Endothelial cell of umbilical vein (primary cell): ENCODE results near the gene LOXHD1. TPM values are rescaled to one million over a fixed set of nuclear protein-coding genes. Genes with fewer than 3 reads are reported as not detected.

Experiments used
- BruUV-seq: library from RNA; stranded (reverse); fragments of 400-500 nt; replicated peaks from 2 replicates; lab custom pipeline; 2021; lab: Mats Ljungman, UMichigan
- CTCF ChIA-PET: fragments of 300-600, 350-600 bp; sonication (Branson Sonifier 250); formaldehyde crosslinking; loops from one replicate; lab custom pipeline; 2021; ENCODE audit warnings: antibody characterized with exemption, inconsistent platforms; lab: Charles Lee
- POLR2A ChIA-PET: fragments of 300-600, 350-600 bp; sonication (Branson Sonifier 250); formaldehyde crosslinking; loops from one replicate; lab custom pipeline; 2021; ENCODE audit warnings: antibody characterized with exemption, inconsistent platforms; lab: Charles Lee
- DNase-seq: peaks from one replicate; pipeline ENCODE4 v3.0.0-alpha.2; 2011; ENCODE audit warnings: low read depth, low spot score
- FAIRE-seq: peaks from 2 replicates; lab custom pipeline; 2011; peaks lifted over from hg19 to GRCh38; lab: Jason Lieb, UNC
- H2AFZ ChIP-seq: 2 replicates; pipeline ENCODE4 v1.6.0; 2012; ENCODE audit warnings: low read depth, low read length, control low read depth, inconsistent platforms
- H3K27ac ChIP-seq: 2 replicates; pipeline ENCODE4 v1.5.1; 2011; ENCODE audit warnings: low read depth, mild to moderate bottlenecking, control low read depth, low read length, moderate library complexity; ENCODE audit not compliant: insufficient read depth
- H3K27me3 ChIP-seq, 2 experiments: 2 replicates each; pipeline versions ENCODE4 v1.6.0 to v1.6.1; 2011; ENCODE audit warnings: low read length in 2 of 2, mixed read lengths in 1 of 2; ENCODE audit not compliant: control insufficient read depth in 2 of 2, insufficient read depth in 2 of 2
- H3K36me3 ChIP-seq, 2 experiments: 2 replicates in 1 of 2; 3 replicates in 1 of 2; pipeline ENCODE4 v1.5.1; 2011; ENCODE audit warnings: low read length in 2 of 2, mild to moderate bottlenecking in 1 of 2, moderate library complexity in 1 of 2; ENCODE audit not compliant: control insufficient read depth in 2 of 2, insufficient read depth in 2 of 2; ENCODE audit errors: extremely low read depth in 1 of 2
- H3K4me1 ChIP-seq: 3 replicates; pipeline ENCODE4 v1.5.1; 2011; ENCODE audit warnings: mild to moderate bottlenecking, low read length; ENCODE audit not compliant: control insufficient read depth, insufficient read depth; ENCODE audit errors: extremely low read depth
- H3K4me2 ChIP-seq: 2 replicates; pipeline ENCODE4 v1.6.1; 2011; ENCODE audit warnings: low read length, control low read depth, mixed read lengths; ENCODE audit not compliant: insufficient read depth
- H3K4me3 ChIP-seq, 3 experiments: fragments of 200-600 bp in 1 of 3; sonication (generic), shearing (Covaris generic) in 1 of 3; replicated peaks in 1 of 3; 2 replicates each; pipeline ENCODE4 v1.5.1; 2011 to 2016; ENCODE audit warnings: control low read depth in 3 of 3, low read length in 3 of 3, mild to moderate bottlenecking in 2 of 3, inconsistent platforms in 1 of 3, low read depth in 1 of 3, moderate library complexity in 1 of 3; ENCODE audit not compliant: insufficient read depth in 1 of 3
- H3K79me2 ChIP-seq: 2 replicates; pipeline ENCODE4 v1.6.0; 2012; ENCODE audit warnings: low read length, inconsistent platforms; ENCODE audit not compliant: control insufficient read depth, insufficient read depth
- H3K9ac ChIP-seq: replicated peaks from 2 replicates; pipeline ENCODE3; 2011; ENCODE audit warnings: low read length, control low read depth; ENCODE audit not compliant: insufficient read depth; ENCODE audit errors: extremely low read depth
- H3K9me1 ChIP-seq: replicated peaks from 3 replicates; pipeline ENCODE4 v1.6.0; 2011; ENCODE audit warnings: mild to moderate bottlenecking, low read length; ENCODE audit not compliant: control insufficient read depth, insufficient read depth; ENCODE audit errors: extremely low read depth
- H3K9me3 ChIP-seq: replicated peaks from 2 replicates; pipeline ENCODE4 v1.5.1; 2012; ENCODE audit warnings: low read length, inconsistent platforms; ENCODE audit not compliant: control insufficient read depth, insufficient read depth
- H4K20me1 ChIP-seq: replicated peaks from 2 replicates; pipeline ENCODE3; 2011; ENCODE audit warnings: mild to moderate bottlenecking, low read length; ENCODE audit not compliant: control insufficient read depth, insufficient read depth; ENCODE audit errors: extremely low read depth
- EZH2 ChIP-seq: IDR thresholded peaks from 2 replicates; pipeline ENCODE4 v1.6.1; 2012; ENCODE audit warnings: borderline replicate concordance, low read depth, mild to moderate bottlenecking, moderate library complexity, low read length, inconsistent platforms; ENCODE audit not compliant: severe bottlenecking
- FOS ChIP-seq: IDR thresholded peaks from 2 replicates; pipeline ENCODE4 v1.6.1; 2011; ENCODE audit warnings: mild to moderate bottlenecking, low read length, moderate library complexity, borderline replicate concordance; ENCODE audit not compliant: insufficient read depth
- GATA2 ChIP-seq: IDR thresholded peaks from 2 replicates; pipeline ENCODE4 v1.7.0; 2011; ENCODE audit warnings: low read depth, mild to moderate bottlenecking, moderate library complexity, mixed read lengths, low read length; ENCODE audit not compliant: insufficient read length, insufficient read depth
- JUN ChIP-seq: IDR thresholded peaks from 2 replicates; pipeline ENCODE4 v1.6.1; 2011; ENCODE audit warnings: borderline replicate concordance, low read depth; ENCODE audit not compliant: insufficient read length, insufficient read depth
- POLR2A ChIP-seq: IDR thresholded peaks from 2 replicates; pipeline ENCODE4 v1.6.1; 2012; ENCODE audit warnings: low read depth, mild to moderate bottlenecking, control low read depth, low read length
- POLR2AphosphoS5 ChIP-seq: IDR thresholded peaks from 2 replicates; pipeline ENCODE4 v1.6.1; 2012; ENCODE audit warnings: low read depth, mild to moderate bottlenecking, control low read depth, low read length, moderate library complexity; ENCODE audit not compliant: insufficient read depth
- dilution Hi-C: fragments of 300-500 bp; cut with MboI; formaldehyde crosslinking; loops from one replicate; pipeline ENCODE4 v1.15.0; 2019; ENCODE audit warnings: low sequenced_read_pairs; ENCODE audit not compliant: extremely low pct_ligation_motif_present
- intact Hi-C: fragments of 100-400 bp; cut with micrococcal nuclease; formaldehyde crosslinking; loops from one replicate; pipeline ENCODE4 v1.10.0; 2022
- polyA plus RNA-seq, 4 experiments: library from polyadenylated mRNA; depleted of rRNA in 3 of 4; stranded (reverse) in 3 of 4; unstranded in 1 of 4; fragments of >200 nt; gene quantifications; 2 replicates each; pipeline versions ENCODE4 v1.2.1 to v1.2.3, GENCODE V29; 2011 to 2012; ENCODE audit warnings: missing spikeins in 1 of 4
- total RNA-seq: library from RNA; stranded (reverse); gene quantifications from 2 replicates; pipeline ENCODE4 v1.2.3, GENCODE V29; 2021
- TF ChIP-seq, protein P1 (sequence below), 2 donors: IDR thresholded peaks; 1 replicate in 1 of 2; 2 replicates in 1 of 2; pipeline ENCODE4 v1.5.1; 2011; ENCODE audit warnings: low read length in 2 of 2, mild to moderate bottlenecking in 2 of 2, moderate library complexity in 2 of 2, control low read depth in 1 of 2, inconsistent platforms in 1 of 2, low read depth in 1 of 2; ENCODE audit not compliant: insufficient read depth in 1 of 2; ENCODE audit errors: extremely low read depth in 1 of 2
- TF ChIP-seq, protein P2 (sequence below): IDR thresholded peaks from 2 replicates; pipeline ENCODE4 v1.6.1; 2011; ENCODE audit not compliant: insufficient read depth, insufficient read length

Gene LOXHD1
- total and polyA plus RNA-seq, 2 donors (not counting 3 experiments of a cell fraction or from before 2014, with no cell fraction given): not detected

DNA sequence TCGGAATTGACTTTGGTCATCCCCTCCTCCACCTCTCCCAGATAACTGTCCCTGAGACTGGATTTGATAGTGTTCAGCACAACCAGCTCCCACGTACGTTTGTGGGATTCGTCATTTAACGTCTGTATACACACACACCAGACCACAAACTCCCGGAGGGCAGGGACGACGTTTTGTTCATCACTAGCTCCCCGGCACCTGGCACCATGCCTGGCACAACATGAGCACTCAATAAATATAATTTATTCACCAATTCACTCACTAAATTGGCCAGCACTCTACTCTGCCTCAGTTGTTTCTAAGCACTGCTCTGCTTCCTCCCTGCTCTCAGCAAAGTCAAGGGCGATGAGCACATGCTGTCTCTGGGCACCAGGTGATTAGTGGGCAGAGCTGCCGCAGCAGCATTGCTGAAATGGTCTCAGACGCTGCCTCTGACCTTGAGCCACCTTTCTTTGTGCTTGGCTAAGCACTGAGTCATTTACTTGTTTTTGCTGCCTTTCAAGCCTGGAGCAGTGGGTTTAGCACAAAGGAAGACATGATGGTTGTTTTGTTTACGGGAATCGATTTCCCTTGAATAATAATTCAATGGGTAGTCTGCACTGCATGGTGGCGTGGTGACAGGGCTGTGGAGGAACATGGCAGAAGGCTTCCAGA, 19.3 kb upstream of the LOXHD1 start:
- Histone ChIP-seq H3K4me1 (peaks cover 8% of the 10 kb centered on the region), H4K20me1 (no peaks in the 10 kb centered on the region), H3K9me3 (no peaks in the 10 kb centered on the region), H2AFZ (no peak overlapping the region), H3K4me2 (no peak overlapping the region), H3K27ac (no peak overlapping the region), H3K9ac (no peak overlapping the region), H3K79me2 (no peaks in the 10 kb centered on the region), H3K4me3 (no peak overlapping the region), H3K27me3 (no peaks in the 10 kb centered on the region), H3K9me1 (no peaks in the 10 kb centered on the region), H3K36me3 (no peaks in the 10 kb centered on the region)
- dilution Hi-C loops (no loop called here), intact Hi-C loops (loop anchor here (2.0 kb wide), 1 partner anchor 42 kb away; no protein-coding TSS in a partner anchor)
- ChIA-PET POLR2A (no interaction called here), CTCF (no interaction called here)
- peak; percentile 35 for TF ChIP-seq JUN
- TF ChIP-seq, protein P1, sequence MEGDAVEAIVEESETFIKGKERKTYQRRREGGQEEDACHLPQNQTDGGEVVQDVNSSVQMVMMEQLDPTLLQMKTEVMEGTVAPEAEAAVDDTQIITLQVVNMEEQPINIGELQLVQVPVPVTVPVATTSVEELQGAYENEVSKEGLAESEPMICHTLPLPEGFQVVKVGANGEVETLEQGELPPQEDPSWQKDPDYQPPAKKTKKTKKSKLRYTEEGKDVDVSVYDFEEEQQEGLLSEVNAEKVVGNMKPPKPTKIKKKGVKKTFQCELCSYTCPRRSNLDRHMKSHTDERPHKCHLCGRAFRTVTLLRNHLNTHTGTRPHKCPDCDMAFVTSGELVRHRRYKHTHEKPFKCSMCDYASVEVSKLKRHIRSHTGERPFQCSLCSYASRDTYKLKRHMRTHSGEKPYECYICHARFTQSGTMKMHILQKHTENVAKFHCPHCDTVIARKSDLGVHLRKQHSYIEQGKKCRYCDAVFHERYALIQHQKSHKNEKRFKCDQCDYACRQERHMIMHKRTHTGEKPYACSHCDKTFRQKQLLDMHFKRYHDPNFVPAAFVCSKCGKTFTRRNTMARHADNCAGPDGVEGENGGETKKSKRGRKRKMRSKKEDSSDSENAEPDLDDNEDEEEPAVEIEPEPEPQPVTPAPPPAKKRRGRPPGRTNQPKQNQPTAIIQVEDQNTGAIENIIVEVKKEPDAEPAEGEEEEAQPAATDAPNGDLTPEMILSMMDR (IDR thresholded peaks at IDR 0.05; ENCODE audit: extremely low read depth in 1 of 2, insufficient read depth in 1 of 2, low read depth in 1 of 2, low read length in 2 of 2): no peak
- FAIRE-seq (peak; percentile 91), DNase-seq (peak; percentile 73)
- BruUV-seq: no TSS peak

DNA sequence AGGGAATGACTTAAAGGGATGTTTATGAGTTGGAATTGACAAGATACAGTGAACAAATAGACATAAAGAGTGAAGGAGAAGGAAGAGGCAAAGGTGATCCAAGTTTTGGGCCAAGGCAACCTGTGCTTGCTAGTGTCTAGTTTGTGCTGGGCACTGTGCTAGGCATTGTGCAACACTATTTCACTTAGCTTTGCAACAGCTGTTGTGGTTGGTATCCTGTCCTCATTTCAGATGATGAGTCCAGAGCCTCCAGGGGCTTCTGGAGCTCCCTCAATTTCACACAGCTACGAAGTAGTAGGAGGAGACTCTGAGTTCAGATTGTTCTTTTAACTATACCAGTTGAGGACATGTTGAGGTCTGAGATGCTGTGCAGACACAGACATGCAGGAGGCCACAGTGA, 18.1 kb upstream of the LOXHD1 start:
- intact Hi-C loops: no loop called here
- no peak for FAIRE-seq
- H3K27me3 ChIP-seq: no peaks in the 10 kb centered on the region
- ChIA-PET CTCF (interaction anchor here (0.7 kb wide), 1 partner anchor 17 kb away, joined by 3 read pairs; no protein-coding TSS in a partner anchor), POLR2A (no interaction called here)
- H3K27ac ChIP-seq: no peak overlapping the region
- H2AFZ ChIP-seq: no peak overlapping the region
- H3K36me3 ChIP-seq: no peaks in the 10 kb centered on the region
- no peak for DNase-seq
- H3K9ac ChIP-seq: no peak overlapping the region
- no peaks in the 10 kb centered on the region for H4K20me1 ChIP-seq
- TF ChIP-seq GATA2: no peak
- TF ChIP-seq POLR2A: no peak
- TF ChIP-seq FOS: no peak
- TF ChIP-seq, protein P2, sequence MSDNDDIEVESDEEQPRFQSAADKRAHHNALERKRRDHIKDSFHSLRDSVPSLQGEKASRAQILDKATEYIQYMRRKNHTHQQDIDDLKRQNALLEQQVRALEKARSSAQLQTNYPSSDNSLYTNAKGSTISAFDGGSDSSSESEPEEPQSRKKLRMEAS: no peak
- no peak for TF ChIP-seq EZH2
- TF ChIP-seq POLR2AphosphoS5: no peak
- TF ChIP-seq, protein P1 (IDR thresholded peaks at IDR 0.05; ENCODE audit: extremely low read depth in 1 of 2, insufficient read depth in 1 of 2, low read depth in 1 of 2, low read length in 2 of 2): no peak
- H3K4me3 ChIP-seq: no peak overlapping the region
- BruUV-seq: no TSS peak
- H3K79me2 ChIP-seq: no peaks in the 10 kb centered on the region
- no peaks in the 10 kb centered on the region for H3K9me1 ChIP-seq
- no peaks in the 10 kb centered on the region for H3K9me3 ChIP-seq
- no peak overlapping the region for H3K4me2 ChIP-seq
- peaks cover 8% of the 10 kb centered on the region for H3K4me1 ChIP-seq
- dilution Hi-C loops: no loop called here
